Right ventricle myocardium superior (tissue), 1 donor: ENCODE data around the gene PRKAG1. TPM values are rescaled to one million over a fixed set of nuclear protein-coding genes. Genes with fewer than 3 reads are reported as not detected.

Experiments used
- ATAC-seq: fragments of 200-7000 bp; cut with Tn5 transposase; one replicate; pipeline ENCODE4 v1.9.1; 2020; ENCODE audit warnings: mild to moderate bottlenecking; ENCODE audit not compliant: poor library complexity
- DNase-seq: peaks from one replicate; pipeline ENCODE4 v3.0.0-alpha.2; 2020
- intact Hi-C: fragments of 100-400 bp; cut with DNase I; formaldehyde crosslinking; loops from one replicate; pipeline ENCODE4 v1.11.2; 2022
- total RNA-seq: library from RNA; stranded (reverse); fragmentation: NEBNext Ultra II Directional; extraction: Animal tissue kit (Norgen Biotek cat#: 25700); gene quantifications from one replicate; pipeline ENCODE4 v1.2.1, GENCODE V29; 2021
- donor health status: DM: no; HTN: yes; CAD: no; lungs with severe emphysema.

Gene PRKAG1
- total RNA-seq, 1 donor from 2014 or later, result 92.8 TPM

GRCh38 chr12:49034286-49034622 is 15.7 kb upstream of the PRKAG1 start:
- DNase-seq (peak; percentile 14), ATAC-seq (no peak)
- intact Hi-C loops, result no loop called here

GRCh38 chr12:49033611-49034285 is 15.2 kb upstream of the PRKAG1 start:
- intact Hi-C loops, result no loop called here
- DNase-seq (peak; percentile 43), ATAC-seq (peak; percentile 18)

- ATAC-seq (no peak), DNase-seq (no peak)
Observed at GRCh38 chr12:49032679-49033447, 14.3 kb upstream of the PRKAG1 start.

GRCh38 chr12:49032276-49032675 is 13.7 kb upstream of the PRKAG1 start:
- ATAC-seq, result no peak
- intact Hi-C loops, result no loop called here
- no peak for DNase-seq

More at GRCh38 chr12:49032679-49033447, 14.3 kb upstream of the PRKAG1 start:
- intact Hi-C loops, result no loop called here

GRCh38 chr12:49031573-49032161 is 13.1 kb upstream of the PRKAG1 start:
- ATAC-seq, result no peak
- no peak for DNase-seq
- intact Hi-C loops, result no loop called here

- DNase-seq (no peak), ATAC-seq (no peak)
- intact Hi-C loops, result no loop called here
Observed at GRCh38 chr12:49030714-49031572, 12.4 kb upstream of the PRKAG1 start.

- no peak for ATAC-seq
- intact Hi-C loops, result no loop called here
- DNase-seq, result no peak
Observed at GRCh38 chr12:49030119-49030518, 11.5 kb upstream of the PRKAG1 start.

GRCh38 chr12:49028666-49029275 is 10.2 kb upstream of the PRKAG1 start:
- no peak for DNase-seq
- ATAC-seq, result no peak
- intact Hi-C loops, result no loop called here

GRCh38 chr12:49027846-49028555 is 9.4 kb upstream of the PRKAG1 start:
- ATAC-seq (no peak), DNase-seq (no peak)
- intact Hi-C loops, result no loop called here

GRCh38 chr12:49026678-49027480 is 8.3 kb upstream of the PRKAG1 start:
- no peak for ATAC-seq
- intact Hi-C loops, result no loop called here
- DNase-seq, result no peak

- DNase-seq (no peak), ATAC-seq (no peak)
- intact Hi-C loops, result no loop called here
Observed at GRCh38 chr12:49026101-49026500, 7.5 kb upstream of the PRKAG1 start.

GRCh38 chr12:49025463-49025862 is 6.9 kb upstream of the PRKAG1 start:
- no peak for DNase-seq
- no peak for ATAC-seq
- intact Hi-C loops, result no loop called here

GRCh38 chr12:49024543-49024942 is 6.0 kb upstream of the PRKAG1 start:
- ATAC-seq, result no peak
- no peak for DNase-seq
- intact Hi-C loops, result no loop called here

- ATAC-seq, result no peak
- intact Hi-C loops, result no loop called here
- no peak for DNase-seq
Observed at GRCh38 chr12:49023812-49024211, 5.2 kb upstream of the PRKAG1 start.

- no peak for DNase-seq
- ATAC-seq, result no peak
- intact Hi-C loops, result no loop called here
Observed at GRCh38 chr12:49022558-49023178, 4.1 kb upstream of the PRKAG1 start.

- intact Hi-C loops, result no loop called here
- ATAC-seq (no peak), DNase-seq (no peak)
Observed at GRCh38 chr12:49021292-49021915, 2.8 kb upstream of the PRKAG1 start.

- ATAC-seq, result no peak
- DNase-seq, result no peak
- intact Hi-C loops, result no loop called here
Observed at GRCh38 chr12:49020441-49020840, 1.9 kb upstream of the PRKAG1 start.
